NCI-H446 (cell line): ENCODE measurements around the gene PITPNC1.
A peak's percentile ranks its signal among the peaks of the same experiment; 100 is the strongest.
"Not testable (repeated sequence)": the region's sequence is repeated elsewhere in the genome, so short reads cannot be mapped to it uniquely, and the experiment has no call there.

Source experiments
- DNase-seq, 2 experiments: peaks; one replicate each; lab custom pipeline; 2025; lab: John Stamatoyannopoulos, UW

The PITPNC1 gene

GRCh38 chr17:67461876-67462275 lies 84.8 kb downstream of the PITPNC1 start:
- no peak for DNase-seq

- no peak for DNase-seq
These were observed 89.2 kb downstream of the PITPNC1 start for GRCh38 chr17:67466251-67466796.

- DNase-seq = no peak
These were observed 90.7 kb downstream of the PITPNC1 start for GRCh38 chr17:67467500-67468455.

- no peak for DNase-seq
These were observed 92.3 kb downstream of the PITPNC1 start for GRCh38 chr17:67469208-67469980.

GRCh38 chr17:67470163-67470562 lies 93.1 kb downstream of the PITPNC1 start:
- DNase-seq = no peak

GRCh38 chr17:67471118-67471517 lies 94.0 kb downstream of the PITPNC1 start:
- no peak for DNase-seq

GRCh38 chr17:67472606-67473005 lies 95.5 kb downstream of the PITPNC1 start:
- peak in 1 of 2 experiments; percentile 47 for DNase-seq

GRCh38 chr17:67474081-67474661 lies 97.1 kb downstream of the PITPNC1 start:
- DNase-seq = no peak

- peak; percentile 90 to 94 for DNase-seq
These were observed 98.3 kb downstream of the PITPNC1 start for GRCh38 chr17:67475161-67475937.

GRCh38 chr17:67476787-67477335 lies 99.8 kb downstream of the PITPNC1 start:
- no peak for DNase-seq

GRCh38 chr17:67477687-67478086 lies 100.6 kb downstream of the PITPNC1 start:
- no peak for DNase-seq

- DNase-seq = no peak
These were observed 101.4 kb downstream of the PITPNC1 start for GRCh38 chr17:67478401-67479041.

GRCh38 chr17:67479148-67479547 lies 102.1 kb downstream of the PITPNC1 start:
- no peak for DNase-seq

GRCh38 chr17:67480959-67481358 lies 103.9 kb downstream of the PITPNC1 start:
- DNase-seq = not testable (repeated sequence)

GRCh38 chr17:67481808-67482207 lies 104.7 kb downstream of the PITPNC1 start:
- DNase-seq = no peak

- no peak for DNase-seq
These were observed 105.7 kb downstream of the PITPNC1 start for GRCh38 chr17:67482764-67483163.

- DNase-seq = no peak
These were observed 107.2 kb downstream of the PITPNC1 start for GRCh38 chr17:67484261-67484660.

GRCh38 chr17:67485666-67486065 lies 108.6 kb downstream of the PITPNC1 start:
- no peak for DNase-seq

- no peak for DNase-seq
These were observed 110.4 kb downstream of the PITPNC1 start for GRCh38 chr17:67487506-67487905.

- DNase-seq = peak in 1 of 2 experiments; percentile 59
These were observed 111.1 kb downstream of the PITPNC1 start for GRCh38 chr17:67488161-67488560.

- no peak for DNase-seq
These were observed 111.7 kb downstream of the PITPNC1 start for GRCh38 chr17:67488768-67489167.
